Measurements from ENCODE around the gene SERPIND1. TPM values are rescaled to one million over a fixed set of nuclear protein-coding genes. Genes with fewer than 3 reads are reported as not detected.

Gene SERPIND1
- total RNA-seq, 4 donors from 2014 or later, result 0.22 TPM; not detected in 3

- DNase-seq, result no peak
- Histone ChIP-seq H3K4me1 (no peaks in the 10 kb centered on the region), H3K4me3 (no peak overlapping the region), H3K27ac (no peak overlapping the region), H3K36me3 (peaks cover 0 to 18% of the 10 kb centered on the region in 2 donors), H3K27me3 (no peaks in the 10 kb centered on the region), H3K9me3 (no peaks in the 10 kb centered on the region)
- TF ChIP-seq POLR2A (IDR thresholded peaks at IDR 0.05) (no peak), CTCF (IDR thresholded peaks at IDR 0.05 in 4 of 5, conservative IDR thresholded peaks at IDR 0.05 in 1 of 5) (no peak)
- no peak for ATAC-seq
- in situ Hi-C loops (cut with MboI; ENCODE audit: low sequenced_read_pairs in 4 of 4) (no loop called here), intact Hi-C loops (cut with DNase I; ENCODE audit: low total_unique reads) (no loop called here)
These were observed 13.3 kb downstream of the SERPIND1 start for GRCh38 chr22:20787223-20787622.

GRCh38 chr22:20787746-20788626 is 14.1 kb downstream of the SERPIND1 start:
- DNase-seq, result no peak
- Histone ChIP-seq H3K27ac (no peak overlapping the region), H3K36me3 (peaks cover 0 to 26% of the 10 kb centered on the region in 2 donors), H3K9me3 (no peaks in the 10 kb centered on the region), H3K27me3 (no peaks in the 10 kb centered on the region), H3K4me3 (no peak overlapping the region), H3K4me1 (no peaks in the 10 kb centered on the region)
- in situ Hi-C loops (cut with MboI; ENCODE audit: low sequenced_read_pairs in 4 of 4), result no loop called here
- no peak for ATAC-seq
- intact Hi-C loops (cut with DNase I; ENCODE audit: low total_unique reads), result no loop called here
- no peak for TF ChIP-seq CTCF (IDR thresholded peaks at IDR 0.05 in 4 of 5, conservative IDR thresholded peaks at IDR 0.05 in 1 of 5)
- no peak for TF ChIP-seq POLR2A (IDR thresholded peaks at IDR 0.05)

- Histone ChIP-seq H3K27ac (no peak overlapping the region), H3K9me3 (no peaks in the 10 kb centered on the region), H3K27me3 (no peaks in the 10 kb centered on the region), H3K4me3 (no peak overlapping the region), H3K36me3 (peaks cover 0 to 32% of the 10 kb centered on the region in 2 donors), H3K4me1 (no peaks in the 10 kb centered on the region)
- intact Hi-C loops (cut with DNase I; ENCODE audit: low total_unique reads) (no loop called here), in situ Hi-C loops (cut with MboI; ENCODE audit: low sequenced_read_pairs in 4 of 4) (no loop called here)
- TF ChIP-seq CTCF (IDR thresholded peaks at IDR 0.05 in 4 of 5, conservative IDR thresholded peaks at IDR 0.05 in 1 of 5), result no peak
- no peak for TF ChIP-seq POLR2A (IDR thresholded peaks at IDR 0.05)
- ATAC-seq (no peak), DNase-seq (no peak)
These were observed 14.9 kb downstream of the SERPIND1 start for GRCh38 chr22:20788627-20789344.

GRCh38 chr22:20792221-20792965 is 18.5 kb downstream of the SERPIND1 start:
- H3K4me3 ChIP-seq, result no peak overlapping the region
- H3K36me3 ChIP-seq, result peaks cover 0 to 64% of the 10 kb centered on the region in 2 donors
- intact Hi-C loops (cut with DNase I; ENCODE audit: low total_unique reads), result no loop called here
- H3K9me3 ChIP-seq, result no peaks in the 10 kb centered on the region
- H3K4me1 ChIP-seq, result no peaks in the 10 kb centered on the region
- in situ Hi-C loops (cut with MboI; ENCODE audit: low sequenced_read_pairs in 4 of 4), result no loop called here
- no peaks in the 10 kb centered on the region for H3K27me3 ChIP-seq
- DNase-seq (no peak), ATAC-seq (no peak)
- H3K27ac ChIP-seq, result no peak overlapping the region
- no peak for TF ChIP-seq CTCF (IDR thresholded peaks at IDR 0.05 in 4 of 5, conservative IDR thresholded peaks at IDR 0.05 in 1 of 5)
- TF ChIP-seq POLR2A (IDR thresholded peaks at IDR 0.05), result no peak
